Epithelial cell of prostate (primary cell): ENCODE data around the gene AP3B1.

Experiments
- DNase-seq: peaks from one replicate; pipeline ENCODE4 v3.0.0-alpha.2; 2011; ENCODE audit warnings: low read depth, low spot score
- H3K27ac ChIP-seq: fragments of 450-650 bp; 2 replicates; pipeline ENCODE4 v1.5.1; 2017; ENCODE audit warnings: mild to moderate bottlenecking

AP3B1 gene

GRCh38 chr5:78019744-78020143 lies 274.8 kb downstream of the AP3B1 start:
- no peak overlapping the region for H3K27ac ChIP-seq

DNA sequence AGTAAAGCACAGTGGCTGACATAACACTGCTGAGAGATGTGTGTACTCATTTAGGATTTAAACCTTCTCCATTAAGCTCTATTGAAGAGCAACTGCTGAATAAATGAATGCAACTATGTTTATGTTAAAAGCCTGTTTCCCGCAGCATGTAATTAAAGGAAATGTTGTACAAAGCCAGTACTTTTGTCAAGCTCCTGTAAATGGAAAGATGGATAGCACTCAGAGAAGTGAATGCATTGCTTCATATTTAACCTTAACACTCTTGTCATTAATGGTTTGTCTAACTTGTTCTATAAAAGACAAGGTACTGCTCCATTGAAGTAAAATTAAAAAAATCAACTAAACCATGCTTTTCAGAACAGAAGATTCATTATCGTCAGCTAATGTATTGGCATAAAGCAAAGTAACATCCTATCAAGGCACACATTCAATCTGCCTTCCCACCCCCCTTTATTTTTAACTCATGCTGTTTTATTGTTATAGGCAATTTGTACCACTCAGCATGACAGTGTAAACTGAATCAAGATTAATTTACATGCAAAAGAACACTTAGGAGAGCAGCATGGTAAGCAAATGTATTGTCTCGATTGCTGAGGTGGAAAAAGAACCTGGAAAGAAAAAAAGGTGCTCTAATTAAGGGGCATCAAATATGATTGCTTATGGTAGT lies 277.5 kb downstream of the AP3B1 start:
- DNase-seq: no peak
- no peak overlapping the region for H3K27ac ChIP-seq

More at GRCh38 chr5:78019744-78020143, 274.8 kb downstream of the AP3B1 start:
- no peak for DNase-seq

- no peak overlapping the region for H3K27ac ChIP-seq
- no peak for DNase-seq
Observed at GRCh38 chr5:78009937-78010527, 284.5 kb downstream of the AP3B1 start.

- no peak for DNase-seq
- no peak overlapping the region for H3K27ac ChIP-seq
Observed at GRCh38 chr5:78008356-78008967, 286.0 kb downstream of the AP3B1 start.

- no peak for DNase-seq
- no peak overlapping the region for H3K27ac ChIP-seq
Observed at GRCh38 chr5:78007233-78007632, 287.3 kb downstream of the AP3B1 start.

GRCh38 chr5:78006449-78006848 lies 288.0 kb downstream of the AP3B1 start:
- DNase-seq: no peak

GRCh38 chr5:78005021-78005785 lies 289.3 kb downstream of the AP3B1 start:
- H3K27ac ChIP-seq: no peak overlapping the region
- DNase-seq: no peak

More at GRCh38 chr5:78006449-78006848, 288.0 kb downstream of the AP3B1 start:
- no peak overlapping the region for H3K27ac ChIP-seq

GRCh38 chr5:78004559-78004958 lies 289.9 kb downstream of the AP3B1 start:
- no peak overlapping the region for H3K27ac ChIP-seq
- DNase-seq: no peak

DNA sequence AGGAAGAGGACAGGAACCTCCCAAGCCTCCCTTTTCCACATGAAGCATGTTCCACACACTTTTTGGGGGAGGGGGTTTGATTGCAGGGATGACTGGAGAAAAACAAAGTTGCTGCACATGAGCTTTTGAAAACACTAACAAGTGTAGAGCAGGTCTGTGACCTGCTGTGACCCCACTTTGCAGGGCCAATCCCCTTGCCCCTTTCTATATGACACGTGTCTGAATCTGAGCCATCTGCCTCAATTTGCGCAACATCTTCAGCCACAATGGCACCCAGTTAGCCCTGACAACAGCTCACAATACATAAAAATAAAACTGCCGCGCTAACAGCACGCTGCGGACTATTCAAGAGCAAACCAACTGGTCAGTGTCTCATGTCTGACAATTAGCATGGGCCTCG lies 290.6 kb downstream of the AP3B1 start:
- DNase-seq: no peak
- no peak overlapping the region for H3K27ac ChIP-seq

DNA sequence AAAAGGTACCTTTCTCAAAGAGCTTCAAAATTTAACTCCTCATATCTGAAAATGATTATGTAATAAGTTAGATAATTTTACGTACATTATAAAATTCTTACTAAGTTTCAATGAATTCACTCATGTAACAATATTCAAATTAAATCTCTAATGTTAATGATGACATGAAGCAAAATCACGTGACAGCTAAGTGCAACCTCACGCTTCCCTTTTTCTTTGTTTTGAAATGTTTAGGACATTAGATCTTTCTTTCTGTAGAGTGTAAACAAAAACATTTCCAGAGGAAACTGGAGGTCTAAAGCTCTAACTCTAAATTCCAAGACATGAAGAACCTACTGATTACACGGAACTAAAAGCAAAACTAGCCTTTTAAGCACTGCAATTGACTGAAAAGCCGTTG lies 291.0 kb downstream of the AP3B1 start:
- no peak overlapping the region for H3K27ac ChIP-seq
- no peak for DNase-seq

DNA sequence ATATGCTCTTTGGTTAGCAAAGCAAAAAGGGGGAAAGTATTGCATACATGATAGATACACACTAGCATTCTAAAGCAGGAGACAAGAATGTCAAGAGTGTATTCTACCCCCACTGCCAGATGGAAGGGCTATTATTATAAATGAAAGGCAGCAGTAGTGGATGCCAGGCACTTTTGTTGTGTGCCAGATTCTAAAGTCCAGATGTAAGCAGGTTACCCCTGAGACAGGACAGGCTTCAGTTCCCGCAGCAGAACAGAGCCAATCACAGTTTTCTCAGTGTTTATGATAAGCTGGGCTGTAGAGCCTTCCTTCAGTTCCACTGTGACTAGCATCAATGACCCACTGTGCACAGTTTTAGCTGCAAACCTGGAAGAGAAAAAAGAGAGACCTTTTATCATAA lies 291.8 kb downstream of the AP3B1 start:
- H3K27ac ChIP-seq: no peak overlapping the region
- no peak for DNase-seq

DNA sequence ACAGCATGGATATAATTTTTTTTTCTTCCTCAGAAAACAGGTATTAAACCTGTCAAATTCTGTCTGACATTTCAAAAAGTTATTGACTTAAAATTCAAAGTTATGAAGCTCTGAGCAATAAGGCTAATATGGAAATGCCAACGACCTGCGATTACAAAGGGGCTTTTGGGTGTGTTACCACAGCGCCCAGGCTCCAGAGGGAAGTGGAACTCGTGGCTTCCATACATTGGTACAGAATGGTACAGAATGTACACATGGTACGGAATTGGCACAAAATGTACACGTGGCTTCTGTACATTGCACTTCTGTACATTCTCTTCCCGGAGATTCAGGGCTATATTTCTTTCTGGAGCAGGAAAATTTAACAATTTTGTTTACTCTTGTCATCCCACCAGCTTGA lies 293.3 kb downstream of the AP3B1 start:
- no peak for DNase-seq
- no peak overlapping the region for H3K27ac ChIP-seq

DNA sequence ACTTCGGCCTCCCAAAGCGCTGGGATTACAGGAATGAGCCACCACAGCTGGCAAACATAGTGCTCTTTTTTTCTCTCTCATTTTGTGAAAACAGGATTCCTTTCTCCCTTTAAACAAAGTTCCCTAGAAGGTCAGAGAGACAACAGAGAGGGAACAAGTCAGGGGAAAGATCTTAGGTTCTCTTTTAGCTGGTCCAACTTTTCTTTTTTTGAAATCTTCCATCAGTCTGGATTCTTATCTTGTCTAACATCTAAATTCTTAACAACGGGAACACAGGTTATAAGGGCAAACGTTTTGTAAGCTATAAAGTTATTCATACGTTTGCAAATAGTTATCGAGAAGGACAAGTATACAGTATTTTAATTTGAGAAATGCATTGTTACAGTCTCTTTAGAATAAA lies 294.3 kb downstream of the AP3B1 start:
- no peak for DNase-seq
- no peak overlapping the region for H3K27ac ChIP-seq

GRCh38 chr5:77999399-77999798 lies 295.1 kb downstream of the AP3B1 start:
- no peak for DNase-seq
- no peak overlapping the region for H3K27ac ChIP-seq

- H3K27ac ChIP-seq: no peak overlapping the region
- no peak for DNase-seq
Observed at GRCh38 chr5:77996943-77997342, 297.6 kb downstream of the AP3B1 start.

GRCh38 chr5:77995793-77996409 lies 298.6 kb downstream of the AP3B1 start:
- no peak overlapping the region for H3K27ac ChIP-seq
- no peak for DNase-seq

GRCh38 chr5:77994943-77995342 lies 299.6 kb downstream of the AP3B1 start:
- H3K27ac ChIP-seq: no peak overlapping the region
- no peak for DNase-seq

GRCh38 chr5:77993855-77994318 lies 300.6 kb downstream of the AP3B1 start:
- no peak for DNase-seq

DNA sequence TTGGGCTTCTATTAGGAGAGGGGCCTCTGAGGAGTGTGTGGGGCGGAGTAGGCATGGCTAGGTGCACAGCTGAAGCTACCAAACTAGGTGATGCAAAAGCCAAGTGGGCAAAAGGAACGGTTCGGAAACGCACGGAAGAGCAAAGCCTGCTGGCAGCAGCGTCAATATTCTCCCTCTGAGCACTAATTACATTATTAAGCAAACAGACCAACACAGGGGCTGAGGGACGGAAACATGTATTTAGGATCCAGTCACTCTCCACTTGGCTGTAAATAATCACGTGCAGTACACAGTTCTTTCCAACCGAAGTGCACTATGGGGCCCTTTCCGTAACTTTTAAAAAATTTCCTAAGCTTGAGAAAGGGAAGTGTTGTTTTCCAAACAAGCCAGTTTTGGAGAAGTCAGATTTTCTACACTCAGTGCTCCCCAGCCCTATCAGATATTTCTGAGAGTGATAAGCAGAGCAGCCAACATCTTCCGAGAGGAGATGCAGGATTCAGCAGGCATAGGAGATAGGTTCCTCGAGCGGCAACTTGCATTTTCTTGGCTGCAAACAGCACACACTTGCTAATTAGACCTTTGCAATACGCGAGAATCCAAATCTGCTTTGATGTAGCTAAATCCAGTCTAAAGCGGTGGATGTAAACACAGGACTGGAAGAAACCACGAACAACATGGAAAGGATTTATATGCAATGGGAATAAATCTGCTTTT lies 301.2 kb downstream of the AP3B1 start:
- H3K27ac ChIP-seq: no peak overlapping the region
- DNase-seq: no peak

More at GRCh38 chr5:77993855-77994318, 300.6 kb downstream of the AP3B1 start:
- H3K27ac ChIP-seq: no peak overlapping the region

DNA sequence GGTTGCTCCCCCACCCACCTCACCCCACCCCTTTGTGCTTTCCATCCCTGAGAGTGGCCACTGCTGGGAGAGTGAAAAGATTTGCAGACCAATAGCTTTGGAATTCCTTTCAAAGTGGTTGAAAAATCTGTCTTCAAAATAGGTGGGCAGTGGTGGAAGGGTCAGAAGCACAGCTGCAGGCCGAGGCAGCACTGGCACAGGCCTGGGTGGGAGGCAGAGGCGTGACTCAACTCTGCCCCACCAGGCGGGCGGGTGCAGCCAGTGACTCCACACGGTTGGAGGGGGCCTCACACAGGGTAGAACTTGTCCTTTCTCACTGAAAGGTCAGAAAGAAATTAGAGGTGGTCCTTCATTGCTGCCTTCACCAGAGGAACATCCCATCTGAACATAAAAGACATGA lies 303.4 kb downstream of the AP3B1 start:
- H3K27ac ChIP-seq: no peak overlapping the region
- DNase-seq: no peak
